Tibial nerve (tissue), 4 donors: ENCODE data around the gene CACNA1A.

Source experiments
- EP300 ChIP-seq, 2 donors: sonication (generic); formaldehyde crosslinking; IDR thresholded peaks; one replicate each; pipeline ENCODE4 v1.6.1; 2017; ENCODE audit warnings: antibody characterized with exemption in 2 of 2, mild to moderate bottlenecking in 1 of 2
- POLR2A ChIP-seq, 2 donors: fragments of 450-650 bp; IDR thresholded peaks; one replicate each; pipeline ENCODE4 v1.6.1; 2017; ENCODE audit warnings: antibody characterized with exemption in 2 of 2, mild to moderate bottlenecking in 2 of 2, moderate library complexity in 2 of 2
- TF ChIP-seq, protein P1 (sequence below), 5 experiments: fragments of 200-600 bp in 3 of 5; fragments of 450-650 bp in 2 of 5; sonication (generic) in 3 of 5; IDR thresholded peaks; one replicate each; pipeline ENCODE4 v1.5.1; 2016 to 2019; ENCODE audit warnings: antibody characterized with exemption in 5 of 5, mild to moderate bottlenecking in 3 of 5, moderate library complexity in 2 of 5

DNA sequence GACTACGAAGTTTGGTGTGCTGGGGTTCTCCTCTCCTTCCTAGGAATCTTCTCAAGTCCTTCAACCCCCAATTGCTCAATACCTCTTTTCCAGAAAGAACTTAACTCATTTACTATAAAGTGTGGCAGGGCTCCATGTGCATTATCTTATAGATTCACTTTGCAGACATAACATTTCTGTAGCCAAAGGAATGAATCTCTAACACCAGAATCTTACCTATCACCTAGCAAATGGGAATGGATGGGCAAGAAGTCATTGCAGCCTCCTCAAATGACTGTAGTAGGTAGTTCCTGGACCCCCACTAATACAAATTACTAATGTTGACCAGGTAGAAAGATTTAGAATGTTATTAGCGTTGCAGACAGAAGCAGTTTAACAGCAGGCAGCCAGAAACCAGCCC is 5.7 kb upstream of the CACNA1A start:
- TF ChIP-seq EP300 (IDR thresholded peaks at IDR 0.05) (no peak), POLR2A (IDR thresholded peaks at IDR 0.05) (no peak)
- TF ChIP-seq, protein P1, sequence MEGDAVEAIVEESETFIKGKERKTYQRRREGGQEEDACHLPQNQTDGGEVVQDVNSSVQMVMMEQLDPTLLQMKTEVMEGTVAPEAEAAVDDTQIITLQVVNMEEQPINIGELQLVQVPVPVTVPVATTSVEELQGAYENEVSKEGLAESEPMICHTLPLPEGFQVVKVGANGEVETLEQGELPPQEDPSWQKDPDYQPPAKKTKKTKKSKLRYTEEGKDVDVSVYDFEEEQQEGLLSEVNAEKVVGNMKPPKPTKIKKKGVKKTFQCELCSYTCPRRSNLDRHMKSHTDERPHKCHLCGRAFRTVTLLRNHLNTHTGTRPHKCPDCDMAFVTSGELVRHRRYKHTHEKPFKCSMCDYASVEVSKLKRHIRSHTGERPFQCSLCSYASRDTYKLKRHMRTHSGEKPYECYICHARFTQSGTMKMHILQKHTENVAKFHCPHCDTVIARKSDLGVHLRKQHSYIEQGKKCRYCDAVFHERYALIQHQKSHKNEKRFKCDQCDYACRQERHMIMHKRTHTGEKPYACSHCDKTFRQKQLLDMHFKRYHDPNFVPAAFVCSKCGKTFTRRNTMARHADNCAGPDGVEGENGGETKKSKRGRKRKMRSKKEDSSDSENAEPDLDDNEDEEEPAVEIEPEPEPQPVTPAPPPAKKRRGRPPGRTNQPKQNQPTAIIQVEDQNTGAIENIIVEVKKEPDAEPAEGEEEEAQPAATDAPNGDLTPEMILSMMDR (IDR thresholded peaks at IDR 0.05): no peak
